GM13977 (cell line): ENCODE results near the gene TMEM218.
"Not testable (repeated sequence)": the region's sequence is repeated elsewhere in the genome, so short reads cannot be mapped to it uniquely, and the experiment has no call there.

Experiments used
- DNase-seq: peaks from one replicate; pipeline ENCODE4 v3.0.0; 2012; ENCODE audit warnings: low spot score
- CTCF ChIP-seq: IDR thresholded peaks from 2 replicates; pipeline ENCODE4 v1.5.1; 2012; ENCODE audit warnings: mild to moderate bottlenecking, control low read depth; ENCODE audit not compliant: insufficient read depth; ENCODE audit errors: extremely low read depth, missing control alignments
- in situ Hi-C: fragments of 300-500 bp; cut with MboI; formaldehyde crosslinking; loops from one replicate; pipeline ENCODE4 v1.12.0; 2022; ENCODE audit warnings: low sequenced_read_pairs, low pct_unique_long_range_greater_than_20kb, mixed read lengths, inconsistent platforms; ENCODE audit not compliant: unreplicated experiment

Gene TMEM218

GRCh38 chr11:125062218-125062930 lies 49.1 kb downstream of the TMEM218 start:
- peak; percentile 42 for DNase-seq
- no peak for TF ChIP-seq CTCF
- in situ Hi-C loops, result no loop called here

GRCh38 chr11:125061281-125061680 lies 50.1 kb downstream of the TMEM218 start:
- DNase-seq, result no peak
- TF ChIP-seq CTCF, result no peak
- in situ Hi-C loops, result no loop called here

GRCh38 chr11:125057693-125058016 lies 53.8 kb downstream of the TMEM218 start:
- no peak for DNase-seq
- in situ Hi-C loops, result no loop called here
- no peak for TF ChIP-seq CTCF

GRCh38 chr11:125056931-125057692 lies 54.3 kb downstream of the TMEM218 start:
- no peak for DNase-seq
- in situ Hi-C loops, result no loop called here
- no peak for TF ChIP-seq CTCF

- in situ Hi-C loops, result not testable (repeated sequence)
These were observed 55.3 kb downstream of the TMEM218 start for GRCh38 chr11:125056111-125056510.

GRCh38 chr11:125055107-125055715 lies 56.2 kb downstream of the TMEM218 start:
- in situ Hi-C loops, result no loop called here
- DNase-seq, result no peak
- no peak for TF ChIP-seq CTCF

More at GRCh38 chr11:125056111-125056510, 55.3 kb downstream of the TMEM218 start:
- not testable (repeated sequence) for DNase-seq

GRCh38 chr11:125053167-125053566 lies 58.3 kb downstream of the TMEM218 start:
- in situ Hi-C loops, result no loop called here
- TF ChIP-seq CTCF, result no peak

More at GRCh38 chr11:125053167-125053566, 58.3 kb downstream of the TMEM218 start:
- DNase-seq, result no peak
